Vagina (tissue), 2 donors: ENCODE data around the gene PLAC1. TPM values are rescaled to one million over a fixed set of nuclear protein-coding genes. Genes with fewer than 3 reads are reported as not detected.

Experiments used
- DNase-seq, 2 donors: peaks; one replicate each; pipeline ENCODE4 v3.0.0-alpha.2; 2017; ENCODE audit errors: extremely low spot score in 2 of 2
- H3K27ac ChIP-seq: fragments of 200-600 bp; sonication (generic); one replicate; pipeline ENCODE4 v1.5.1; 2019
- H3K27me3 ChIP-seq: fragments of 200-600 bp; sonication (generic); one replicate; pipeline ENCODE4 v1.5.1; 2019
- H3K36me3 ChIP-seq, 2 donors: fragments of 200-600 bp; sonication (generic); one replicate each; pipeline ENCODE4 v1.5.1; 2017 to 2019
- H3K4me1 ChIP-seq: fragments of 200-600 bp; sonication (generic); one replicate; pipeline ENCODE4 v1.5.1; 2019
- H3K4me3 ChIP-seq, 2 donors: fragments of 200-600 bp; sonication (generic); 1 replicate in 1 of 2; 2 replicates in 1 of 2; pipeline ENCODE4 v1.5.1; 2016 to 2019
- H3K9me3 ChIP-seq: fragments of 200-600 bp; sonication (generic); one replicate; pipeline ENCODE4 v1.5.1; 2019
- CTCF ChIP-seq, 3 experiments: fragments of 450-650 bp in 2 of 3; fragments of 200-600 bp in 1 of 3; sonication (generic) in 1 of 3; IDR thresholded peaks; one replicate each; pipeline ENCODE4 v1.5.1; 2017 to 2019; ENCODE audit warnings: antibody characterized with exemption in 3 of 3, mild to moderate bottlenecking in 2 of 3, moderate library complexity in 2 of 3
- POLR2A ChIP-seq, 2 donors: fragments of 450-650 bp; IDR thresholded peaks; one replicate each; pipeline ENCODE4 v1.6.1; 2017; ENCODE audit warnings: antibody characterized with exemption in 2 of 2, mild to moderate bottlenecking in 2 of 2, moderate library complexity in 2 of 2
- intact Hi-C: fragments of 100-400 bp; cut with DNase I; formaldehyde crosslinking; loops from one replicate; pipeline ENCODE4 v1.15.1; 2023
- microRNA counts, 2 donors: library from miRNA; unstranded; fragments of <30 nt; microRNA quantifications; one replicate each; lab custom pipeline; 2016 to 2017
- microRNA-seq: library from miRNA; unstranded; fragments of <30 nt; microRNA quantifications from one replicate; pipeline ENCODE4, GENCODE V29; 2017; ENCODE audit warnings: borderline number of aligned reads, borderline replicate concordance
- small RNA-seq: library from RNA; depleted of rRNA; stranded (forward); fragments of <200 nt; gene quantifications from one replicate; pipeline ENCODE3, GENCODE V24; 2016
- total RNA-seq: library from RNA; depleted of rRNA; stranded (reverse); fragments of >200 nt; gene quantifications from one replicate; pipeline ENCODE4 v1.2.3, GENCODE V29; 2016

Gene PLAC1
- total RNA-seq, 1 donor from 2014 or later, result not detected

GRCh38 chrX:134520860-134521390, 137.3 kb downstream of the PLAC1 start:
- TF ChIP-seq CTCF (IDR thresholded peaks at IDR 0.05) (peak in 1 of 3 experiments; percentile 19), POLR2A (IDR thresholded peaks at IDR 0.05) (no peak)
- DNase-seq, result peak in 1 of 2 donors; percentile 6
- H3K4me3 ChIP-seq, result no peak overlapping the region

More at GRCh38 chrX:134520860-134521390, 137.3 kb downstream of the PLAC1 start:
- no peak overlapping the region for H3K27ac ChIP-seq
- no peaks in the 10 kb centered on the region for H3K4me1 ChIP-seq
- intact Hi-C loops, result no loop called here
- H3K36me3 ChIP-seq, result no peaks in the 10 kb centered on the region
- H3K9me3 ChIP-seq, result no peaks in the 10 kb centered on the region
- H3K27me3 ChIP-seq, result no peaks in the 10 kb centered on the region

MicroRNAs within 50 kb of the gene (microRNA counts, 767-probe panel; counts per million panel counts)
- 238 to 261 counts per million in 2 donors for microRNA hsa-miR-424-5p (lab: Ali Mortazavi, UCI)
- microRNA hsa-miR-450a-5p (lab: Ali Mortazavi, UCI), result 3,585 to 4,406 counts per million in 2 donors
- 238 to 261 counts per million in 2 donors for microRNA hsa-miR-450b-3p (lab: Ali Mortazavi, UCI)
- 238 to 261 counts per million in 2 donors for microRNA hsa-miR-450b-5p (lab: Ali Mortazavi, UCI)
- 238 to 261 counts per million in 2 donors for microRNA hsa-miR-503 (lab: Ali Mortazavi, UCI)
- 261 to 1,574 counts per million in 2 donors for microRNA hsa-miR-542-3p (lab: Ali Mortazavi, UCI)
- microRNA hsa-miR-542-5p (lab: Ali Mortazavi, UCI), result 3,186 to 4,894 counts per million in 2 donors

Small RNAs within 50 kb of the gene (microRNA-seq; reads per million reads assigned to microRNA genes)
- gene MIR424, result 10,649 reads per million, percentile 94 among the genes with 10 or more reads in this experiment
- gene MIR450A1, result 2.9 reads per million
- 13.4 reads per million, percentile 26 among the genes with 10 or more reads in this experiment for gene MIR450A2
- gene MIR450B, result 7.2 reads per million, percentile 15 among the genes with 10 or more reads in this experiment
- 27.3 reads per million, percentile 36 among the genes with 10 or more reads in this experiment for gene MIR503
- gene MIR542, result 54.1 reads per million, percentile 46 among the genes with 10 or more reads in this experiment

Small RNAs within 50 kb of the gene (small RNA-seq; reads per million reads assigned to genes)
- gene AC004383.1, result not detected
- not detected for gene MIR450A1
- not detected for gene MIR450A2
- gene MIR450B, result 0.77 reads per million
- 2.0 reads per million, percentile 59 among the genes with 10 or more reads in this experiment for gene MIR503
- 7.2 reads per million, percentile 91 among the genes with 10 or more reads in this experiment for gene MIR542

Other genes with a start within 250 kb of the PLAC1 start
- gene HPRT1, start 198.3 kb downstream of the PLAC1 start, total RNA-seq, result 14.5 TPM
- gene PABIR2, start 138.7 kb upstream of the PLAC1 start, total RNA-seq, result 15.5 TPM